ENCODE results near the gene C9orf50.

C9orf50 gene

GRCh38 chr9:129639034-129639630, 18.2 kb upstream of the C9orf50 start:
- TF ChIP-seq CREB1 (IDR thresholded peaks at IDR 0.05; ENCODE audit: low read depth): no peak
- TF ChIP-seq EP300 (IDR thresholded peaks at IDR 0.05; ENCODE audit: borderline replicate concordance): no peak
- no peak for TF ChIP-seq NFIC (IDR thresholded peaks at IDR 0.05)
- TF ChIP-seq, protein P1, sequence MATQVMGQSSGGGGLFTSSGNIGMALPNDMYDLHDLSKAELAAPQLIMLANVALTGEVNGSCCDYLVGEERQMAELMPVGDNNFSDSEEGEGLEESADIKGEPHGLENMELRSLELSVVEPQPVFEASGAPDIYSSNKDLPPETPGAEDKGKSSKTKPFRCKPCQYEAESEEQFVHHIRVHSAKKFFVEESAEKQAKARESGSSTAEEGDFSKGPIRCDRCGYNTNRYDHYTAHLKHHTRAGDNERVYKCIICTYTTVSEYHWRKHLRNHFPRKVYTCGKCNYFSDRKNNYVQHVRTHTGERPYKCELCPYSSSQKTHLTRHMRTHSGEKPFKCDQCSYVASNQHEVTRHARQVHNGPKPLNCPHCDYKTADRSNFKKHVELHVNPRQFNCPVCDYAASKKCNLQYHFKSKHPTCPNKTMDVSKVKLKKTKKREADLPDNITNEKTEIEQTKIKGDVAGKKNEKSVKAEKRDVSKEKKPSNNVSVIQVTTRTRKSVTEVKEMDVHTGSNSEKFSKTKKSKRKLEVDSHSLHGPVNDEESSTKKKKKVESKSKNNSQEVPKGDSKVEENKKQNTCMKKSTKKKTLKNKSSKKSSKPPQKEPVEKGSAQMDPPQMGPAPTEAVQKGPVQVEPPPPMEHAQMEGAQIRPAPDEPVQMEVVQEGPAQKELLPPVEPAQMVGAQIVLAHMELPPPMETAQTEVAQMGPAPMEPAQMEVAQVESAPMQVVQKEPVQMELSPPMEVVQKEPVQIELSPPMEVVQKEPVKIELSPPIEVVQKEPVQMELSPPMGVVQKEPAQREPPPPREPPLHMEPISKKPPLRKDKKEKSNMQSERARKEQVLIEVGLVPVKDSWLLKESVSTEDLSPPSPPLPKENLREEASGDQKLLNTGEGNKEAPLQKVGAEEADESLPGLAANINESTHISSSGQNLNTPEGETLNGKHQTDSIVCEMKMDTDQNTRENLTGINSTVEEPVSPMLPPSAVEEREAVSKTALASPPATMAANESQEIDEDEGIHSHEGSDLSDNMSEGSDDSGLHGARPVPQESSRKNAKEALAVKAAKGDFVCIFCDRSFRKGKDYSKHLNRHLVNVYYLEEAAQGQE (IDR thresholded peaks at IDR 0.05; ENCODE audit: low read depth): no peak
- no peak for TF ChIP-seq RAD21 (IDR thresholded peaks at IDR 0.05; ENCODE audit: low read depth)
- no peak for TF ChIP-seq ZBTB7A (IDR thresholded peaks at IDR 0.05; ENCODE audit: low read depth)

- no peak for TF ChIP-seq TAF1 (IDR thresholded peaks at IDR 0.05; ENCODE audit: low read depth)
- no peak for TF ChIP-seq NFIC (IDR thresholded peaks at IDR 0.05)
- TF ChIP-seq CREB1 (IDR thresholded peaks at IDR 0.05; ENCODE audit: low read depth): no peak
- TF ChIP-seq, protein P1 (IDR thresholded peaks at IDR 0.05; ENCODE audit: low read depth): no peak
These were observed 17.0 kb upstream of the C9orf50 start for GRCh38 chr9:129637673-129638439.

DNA sequence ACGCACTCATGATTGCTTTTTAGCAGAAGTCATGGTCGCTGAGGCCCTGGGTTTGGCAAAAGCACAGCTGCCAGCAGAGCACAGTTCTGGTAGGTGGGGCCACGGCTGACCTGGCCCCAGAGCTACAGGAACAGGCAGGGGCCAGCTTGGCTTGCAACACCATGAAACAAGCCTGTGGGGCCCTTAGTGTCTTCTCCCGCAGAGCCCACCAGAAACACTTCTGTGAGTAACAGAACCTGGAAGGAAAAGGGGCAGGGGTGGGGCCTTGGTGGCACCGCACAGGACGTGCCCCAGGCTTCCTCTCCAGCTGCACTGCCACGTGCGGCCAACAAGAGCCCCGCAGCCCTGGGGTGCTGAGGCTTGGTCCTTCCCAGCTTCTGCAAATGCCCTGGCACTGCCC, 16.2 kb upstream of the C9orf50 start:
- TF ChIP-seq EP300 (IDR thresholded peaks at IDR 0.05; ENCODE audit: borderline replicate concordance) (no peak), USF1 (IDR thresholded peaks at IDR 0.05) (no peak), CREB1 (IDR thresholded peaks at IDR 0.05; ENCODE audit: low read depth) (no peak), TCF12 (IDR thresholded peaks at IDR 0.05; ENCODE audit: low read depth) (no peak), CEBPB (IDR thresholded peaks at IDR 0.05) (no peak), EGR1 (IDR thresholded peaks at IDR 0.05) (no peak), RAD21 (IDR thresholded peaks at IDR 0.05; ENCODE audit: low read depth) (no peak), FOXM1 (IDR thresholded peaks at IDR 0.05; ENCODE audit: borderline replicate concordance, low read depth) (no peak), ZBTB7A (IDR thresholded peaks at IDR 0.05; ENCODE audit: low read depth) (no peak)
- TF ChIP-seq, protein P1 (IDR thresholded peaks at IDR 0.05; ENCODE audit: low read depth): no peak

GRCh38 chr9:129635099-129636065, 14.5 kb upstream of the C9orf50 start:
- TF ChIP-seq TCF12 (IDR thresholded peaks at IDR 0.05; ENCODE audit: low read depth): no peak
- TF ChIP-seq EP300 (IDR thresholded peaks at IDR 0.05; ENCODE audit: borderline replicate concordance): no peak

DNA sequence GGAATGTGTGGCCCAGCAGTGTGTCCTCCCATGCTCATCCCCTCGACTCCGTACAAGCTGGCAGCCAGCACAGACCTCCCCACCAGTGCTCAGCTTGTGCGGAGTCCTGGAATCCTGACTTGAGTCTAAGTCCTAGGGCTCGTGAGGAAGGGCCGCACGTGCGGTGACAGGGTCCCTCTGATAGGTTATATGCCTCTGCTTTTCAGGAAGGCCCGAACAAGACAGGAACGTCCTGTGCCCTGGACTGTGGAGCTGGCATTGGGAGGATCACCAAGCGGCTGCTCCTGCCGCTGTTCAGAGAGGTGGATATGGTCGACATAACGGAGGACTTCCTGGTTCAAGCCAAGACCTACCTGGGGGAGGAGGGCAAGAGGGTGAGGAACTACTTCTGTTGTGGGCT, 12.9 kb upstream of the C9orf50 start:
- TF ChIP-seq, protein P1 (IDR thresholded peaks at IDR 0.05; ENCODE audit: low read depth): no peak
- no peak for TF ChIP-seq CEBPB (IDR thresholded peaks at IDR 0.05)
- no peak for TF ChIP-seq TEAD4 (IDR thresholded peaks at IDR 0.05)
- TF ChIP-seq USF1 (IDR thresholded peaks at IDR 0.05): no peak
- no peak for TF ChIP-seq FOXM1 (IDR thresholded peaks at IDR 0.05; ENCODE audit: borderline replicate concordance, low read depth)
- no peak for TF ChIP-seq RAD21 (IDR thresholded peaks at IDR 0.05; ENCODE audit: low read depth)
- TF ChIP-seq TCF12 (IDR thresholded peaks at IDR 0.05; ENCODE audit: low read depth): no peak
- TF ChIP-seq YY1 (IDR thresholded peaks at IDR 0.05; ENCODE audit: low read depth): no peak
- TF ChIP-seq EP300 (IDR thresholded peaks at IDR 0.05; ENCODE audit: borderline replicate concordance): no peak
- TF ChIP-seq NFIC (IDR thresholded peaks at IDR 0.05): no peak
- TF ChIP-seq ZBTB7A (IDR thresholded peaks at IDR 0.05; ENCODE audit: low read depth): no peak
- no peak for TF ChIP-seq CREB1 (IDR thresholded peaks at IDR 0.05; ENCODE audit: low read depth)
- TF ChIP-seq MAX (IDR thresholded peaks at IDR 0.05): no peak
- TF ChIP-seq EGR1 (IDR thresholded peaks at IDR 0.05): no peak
- no peak for TF ChIP-seq TAF1 (IDR thresholded peaks at IDR 0.05; ENCODE audit: low read depth)

All from Ishikawa (cell line).